DND-41 (cell line): Measurements from ENCODE around the gene C11orf24.
A peak's percentile ranks its signal among the peaks of the same experiment; 100 is the strongest.

Experiments
- ATAC-seq: fragments of 200-7000 bp; cut with Tn5 transposase; 3 replicates; pipeline ENCODE4 v1.9.1; 2021; ENCODE audit warnings: low read depth; ENCODE audit not compliant: insufficient read depth
- DNase-seq: peaks from one replicate; pipeline ENCODE4 v3.0.0-alpha.2; 2020
- H2AFZ ChIP-seq: 2 replicates; pipeline ENCODE4 v1.6.0; 2012; ENCODE audit warnings: low read depth, low read length
- H3K27ac ChIP-seq: 2 replicates; pipeline ENCODE4 v1.5.1; 2012; ENCODE audit warnings: low read length, inconsistent platforms
- H3K27me3 ChIP-seq: fragments of 200-600 bp; sonication (generic); 2 replicates; pipeline ENCODE4 v1.6.0; 2012; ENCODE audit warnings: low read length, mild to moderate bottlenecking, inconsistent platforms; ENCODE audit not compliant: insufficient read depth, poor library complexity
- H3K36me3 ChIP-seq: 2 replicates; pipeline ENCODE4 v1.5.1; 2012; ENCODE audit warnings: low read length, inconsistent platforms; ENCODE audit not compliant: insufficient read depth
- H3K4me1 ChIP-seq: 2 replicates; pipeline ENCODE4 v1.5.1; 2012; ENCODE audit warnings: mild to moderate bottlenecking, low read length; ENCODE audit not compliant: insufficient read depth
- H3K4me2 ChIP-seq: 2 replicates; pipeline ENCODE4 v1.6.0; 2012; ENCODE audit warnings: mild to moderate bottlenecking, moderate library complexity, low read length, inconsistent platforms; ENCODE audit not compliant: insufficient read depth
- H3K4me3 ChIP-seq, 2 experiments: fragments of 200-600 bp in 1 of 2; shearing (Covaris generic) in 1 of 2; 2 replicates each; pipeline ENCODE4 v1.5.1; 2012 to 2016; ENCODE audit warnings: inconsistent platforms in 2 of 2, low read length in 2 of 2, mild to moderate bottlenecking in 2 of 2, low read depth in 1 of 2, moderate library complexity in 1 of 2
- H3K79me2 ChIP-seq: 2 replicates; pipeline ENCODE4 v1.6.0; 2012; ENCODE audit warnings: low read length, inconsistent platforms; ENCODE audit not compliant: insufficient read depth
- H3K9ac ChIP-seq: 2 replicates; pipeline ENCODE4 v1.6.0; 2012; ENCODE audit warnings: low read depth, mild to moderate bottlenecking, inconsistent platforms, low read length, moderate library complexity
- H3K9me3 ChIP-seq: 2 replicates; pipeline ENCODE4 v1.5.1; 2012; ENCODE audit warnings: low read length, moderate library complexity, mild to moderate bottlenecking, inconsistent platforms; ENCODE audit not compliant: insufficient read depth, severe bottlenecking
- H4K20me1 ChIP-seq: 2 replicates; pipeline ENCODE4 v1.6.0; 2012; ENCODE audit warnings: low read length; ENCODE audit not compliant: insufficient read depth
- CTCF ChIP-seq: IDR thresholded peaks from 2 replicates; pipeline ENCODE4 v1.5.1; 2012; ENCODE audit warnings: borderline replicate concordance, low read length, moderate library complexity, mild to moderate bottlenecking; ENCODE audit not compliant: poor library complexity, severe bottlenecking; ENCODE audit errors: extremely low read depth
- EZH2 ChIP-seq: IDR thresholded peaks from 3 replicates; pipeline ENCODE4 v1.6.1; 2012; ENCODE audit warnings: borderline replicate concordance, low read depth, mild to moderate bottlenecking, moderate library complexity, low read length, inconsistent platforms; ENCODE audit not compliant: severe bottlenecking

Gene C11orf24

GRCh38 chr11:68271023-68271780 is 571 bp downstream of the C11orf24 start:
- Histone ChIP-seq H3K79me2 (peaks cover 9% of the 10 kb centered on the region), H3K4me3 (peak overlapping the region; percentile 76 to 98), H3K36me3 (peaks cover 12% of the 10 kb centered on the region), H3K4me2 (peak overlapping the region; percentile 95), H3K27ac (peak overlapping the region; percentile 71), H4K20me1 (peaks cover 4% of the 10 kb centered on the region), H3K9ac (peak overlapping the region; percentile 95), H3K4me1 (peaks cover 32% of the 10 kb centered on the region), H3K27me3 (no peaks in the 10 kb centered on the region), H3K9me3 (no peaks in the 10 kb centered on the region), H2AFZ (peak overlapping the region; percentile 100)
- peak; percentile 60 for ATAC-seq
- DNase-seq: peak; percentile 72
- TF ChIP-seq CTCF (peak; percentile 71), EZH2 (no peak)

DNA sequence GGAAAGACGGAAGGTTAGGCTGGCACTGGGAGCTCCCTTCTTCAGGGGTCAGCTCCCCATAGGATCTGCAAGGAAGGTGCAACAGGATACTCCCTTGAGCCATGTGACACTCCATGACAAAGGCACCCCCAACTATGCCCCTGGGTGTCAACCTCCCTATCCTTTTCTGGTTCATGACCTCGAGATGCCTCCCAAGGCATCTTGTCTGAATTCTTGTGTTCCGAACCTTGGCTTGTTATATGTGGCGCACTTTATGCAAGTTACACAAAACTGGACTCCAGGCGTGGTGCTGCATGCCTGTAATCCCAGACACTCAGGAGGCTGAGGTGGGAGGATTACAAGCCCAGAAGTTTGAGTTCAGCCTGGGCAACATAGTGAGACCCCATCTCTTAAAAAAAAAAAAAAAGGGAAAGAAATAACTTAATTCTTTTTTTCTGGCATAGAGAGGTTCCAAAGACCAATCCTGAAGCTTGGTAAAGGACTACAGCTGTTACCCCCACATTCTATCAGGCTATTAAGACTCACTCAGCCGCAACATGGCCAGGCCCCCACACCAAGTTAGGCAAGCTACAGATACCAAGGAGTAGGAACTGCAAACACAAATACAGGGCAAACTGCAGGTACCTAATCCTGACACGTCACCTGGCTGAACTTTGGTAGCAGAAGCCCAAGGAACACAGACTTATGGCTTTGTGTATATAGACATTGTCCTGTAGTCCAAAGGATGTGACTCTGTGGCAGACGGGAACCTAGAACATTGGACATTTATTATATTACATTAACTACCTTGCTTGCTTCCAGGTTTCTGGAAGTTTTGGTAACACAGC is 1.4 kb downstream of the C11orf24 start:
- no peak for DNase-seq

DNA sequence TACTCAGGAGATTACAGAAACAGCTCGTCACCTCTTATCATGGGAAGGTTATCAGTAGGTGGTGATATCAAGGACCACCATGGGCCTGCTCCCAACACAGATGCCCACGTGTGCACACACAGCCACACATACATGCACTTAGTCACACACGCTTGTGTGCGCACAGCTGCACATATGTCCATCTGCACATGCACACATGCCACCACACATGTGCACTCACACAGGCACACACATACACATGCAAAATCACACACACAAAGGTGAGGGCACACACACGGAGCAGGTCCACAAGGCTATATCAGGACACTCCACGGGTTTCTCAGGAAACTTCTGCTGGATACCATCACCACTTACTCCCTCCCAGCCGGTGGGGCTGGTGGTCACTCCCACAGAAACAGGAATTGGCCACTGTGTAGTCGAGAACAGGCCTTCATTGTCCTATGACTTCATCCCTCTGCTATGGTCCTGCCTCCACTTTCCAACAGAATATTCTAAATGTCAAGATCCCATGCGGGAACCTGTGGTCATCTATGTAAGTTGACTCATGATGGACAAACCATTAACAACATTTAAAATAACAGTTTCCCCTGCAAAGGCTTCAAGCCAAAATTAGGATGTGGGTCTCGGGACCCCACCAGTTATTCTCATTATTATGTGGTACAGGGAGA is 2.2 kb downstream of the C11orf24 start:
- H3K4me1 ChIP-seq: peaks cover 32% of the 10 kb centered on the region
- no peak overlapping the region for H3K27ac ChIP-seq
- H3K9ac ChIP-seq: no peak overlapping the region
- peaks cover 22% of the 10 kb centered on the region for H3K36me3 ChIP-seq
- no peak overlapping the region for H3K4me3 ChIP-seq
- H3K9me3 ChIP-seq: no peaks in the 10 kb centered on the region
- peaks cover 4% of the 10 kb centered on the region for H4K20me1 ChIP-seq
- no peaks in the 10 kb centered on the region for H3K27me3 ChIP-seq
- DNase-seq: no peak
- peaks cover 9% of the 10 kb centered on the region for H3K79me2 ChIP-seq
- peak overlapping the region; percentile 5; the same call in 1 of the 2 replicates for H3K4me2 ChIP-seq
- no peak for ATAC-seq
- H2AFZ ChIP-seq: no peak overlapping the region
- no peak for TF ChIP-seq CTCF
- TF ChIP-seq EZH2: no peak

More for the DNA sequence above, 1.4 kb downstream of the C11orf24 start:
- peaks cover 18% of the 10 kb centered on the region for H3K36me3 ChIP-seq
- H3K27me3 ChIP-seq: no peaks in the 10 kb centered on the region
- peak overlapping the region; percentile 95 for H3K9ac ChIP-seq
- peaks cover 4% of the 10 kb centered on the region for H4K20me1 ChIP-seq
- no peaks in the 10 kb centered on the region for H3K9me3 ChIP-seq
- H3K79me2 ChIP-seq: peaks cover 9% of the 10 kb centered on the region
- H3K4me3 ChIP-seq: peak overlapping the region; percentile 76 to 98; a peak in 3 of 4 replicates
- H2AFZ ChIP-seq: 0 out of 2 replicates have a peak overlapping the region, but pooled peaks have one; percentile 49
- H3K27ac ChIP-seq: peak overlapping the region; percentile 44; the same call in 1 of the 2 replicates
- peak overlapping the region; percentile 95 for H3K4me2 ChIP-seq
- TF ChIP-seq EZH2: no peak
- TF ChIP-seq CTCF: no peak
- no peak for ATAC-seq
- peaks cover 32% of the 10 kb centered on the region for H3K4me1 ChIP-seq
